T47D (cell line): ENCODE data around the gene FSD1L.

Source experiments
- DNase-seq, 2 experiments: peaks; one replicate each; pipeline versions ENCODE4 v3.0.0 to v3.0.0-alpha.2; 2011 to 2012; ENCODE audit warnings: low read depth in 1 of 2, low spot score in 1 of 2
- JUND ChIP-seq: IDR thresholded peaks from 2 replicates; pipeline ENCODE4 v1.6.1; 2012; ENCODE audit warnings: low read depth
- in situ Hi-C: cut with HindIII; loops from 2 replicates; pipeline ENCODE4 v1.10.0; 2016; ENCODE audit warnings: low sequenced_read_pairs, low pct_unique_long_range_greater_than_20kb

Gene FSD1L

DNA sequence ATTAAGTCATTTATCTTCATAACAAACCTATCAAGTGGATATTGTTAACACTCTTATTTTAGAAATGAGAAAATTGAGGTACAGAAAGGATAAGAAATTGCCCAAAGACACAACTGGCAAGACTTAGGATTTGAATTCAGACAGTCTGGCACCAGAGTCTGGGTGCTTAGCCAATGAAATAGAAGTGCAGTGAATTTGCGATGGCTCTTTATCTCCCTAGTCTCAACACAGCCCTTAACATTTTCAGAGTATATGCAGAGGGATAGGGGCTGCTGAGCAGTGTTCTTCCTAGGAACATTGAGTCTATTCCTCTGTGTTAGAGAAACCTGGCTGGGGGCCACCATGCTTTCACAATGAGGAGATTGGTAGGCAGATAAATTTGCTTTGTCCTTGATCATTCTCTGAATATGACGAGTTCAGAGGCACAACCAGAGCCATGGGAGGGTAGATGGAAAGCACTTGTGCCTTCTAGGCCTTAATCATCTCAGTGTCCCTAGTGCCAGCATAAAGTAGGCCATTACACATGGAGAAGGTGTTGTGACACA lies 6.1 kb upstream of the FSD1L start:
- TF ChIP-seq JUND: no peak
- DNase-seq: no peak
- in situ Hi-C loops: no loop called here

DNA sequence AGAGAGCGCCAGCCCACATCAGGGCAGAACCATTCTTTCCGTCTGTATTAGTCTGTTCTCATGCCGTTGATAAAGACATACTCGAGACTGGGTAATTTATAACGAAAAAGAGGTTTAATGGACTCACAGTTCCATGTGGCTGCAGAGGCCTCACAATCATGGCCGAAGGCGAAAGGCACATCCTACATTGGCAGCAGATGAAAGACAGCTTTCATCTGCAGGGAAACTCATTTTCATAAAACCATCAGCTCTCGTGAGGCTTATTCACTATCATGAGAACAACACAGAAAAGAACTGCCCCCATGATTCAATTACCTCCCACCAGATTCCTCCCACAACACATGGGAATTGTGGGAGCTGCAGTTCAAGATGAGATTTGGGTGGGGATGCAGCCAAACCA lies 4.7 kb upstream of the FSD1L start:
- in situ Hi-C loops: no loop called here
- TF ChIP-seq JUND: no peak
- DNase-seq: no peak

DNA sequence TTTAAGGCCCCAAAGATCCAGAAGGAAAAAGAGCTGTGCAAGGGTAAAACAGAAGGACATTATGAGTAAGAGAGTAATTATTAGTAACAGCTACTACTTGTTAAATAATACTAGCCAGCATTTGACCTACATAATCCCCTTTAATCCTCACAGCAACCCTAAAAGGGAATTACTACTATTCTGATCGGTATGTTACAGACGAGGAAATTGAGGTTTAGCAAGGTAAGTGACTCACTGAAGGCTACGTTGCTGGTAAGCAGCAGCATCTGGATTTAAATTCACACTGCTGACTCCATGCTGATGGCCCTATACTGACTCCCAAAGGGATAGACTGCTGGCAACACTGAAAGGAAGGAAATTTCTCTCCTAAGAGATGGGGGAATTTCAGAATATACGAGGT lies 3.7 kb upstream of the FSD1L start:
- no peak for TF ChIP-seq JUND
- no peak for DNase-seq
- in situ Hi-C loops: no loop called here

DNA sequence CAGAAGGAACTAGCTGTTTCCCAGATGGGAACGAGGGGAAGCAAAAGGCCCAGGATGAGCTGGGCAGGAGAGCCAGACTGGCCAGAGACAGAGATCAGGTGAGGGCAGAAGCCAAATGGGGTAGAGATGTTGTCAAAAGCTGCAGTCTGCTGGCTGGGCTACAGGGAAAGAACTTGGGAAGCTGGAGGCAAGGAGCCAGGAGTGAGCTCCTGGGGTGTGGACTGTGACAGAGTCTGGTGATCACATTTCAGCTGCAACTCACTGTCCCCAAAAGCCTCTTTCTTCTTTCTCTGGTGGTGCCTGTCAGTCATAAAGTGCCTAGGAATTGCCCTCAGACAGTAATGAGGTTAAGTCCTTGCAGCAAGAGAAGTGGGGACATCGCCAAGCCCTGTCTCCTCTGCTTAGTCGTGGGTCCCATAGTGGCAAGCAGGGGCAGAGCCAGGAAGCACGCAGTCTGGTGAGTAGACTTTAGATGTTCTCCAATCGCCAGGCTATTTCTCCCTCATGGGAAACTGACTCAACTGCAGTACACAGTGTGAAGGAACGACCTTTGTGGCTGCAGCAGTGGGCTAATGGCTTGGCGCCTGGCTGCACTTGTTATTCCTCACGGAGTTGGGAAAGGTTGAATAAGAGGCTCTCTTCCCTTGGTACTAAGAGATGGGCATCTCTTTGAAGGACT lies 2.5 kb upstream of the FSD1L start:
- in situ Hi-C loops: no loop called here
- DNase-seq: no peak
- no peak for TF ChIP-seq JUND

DNA sequence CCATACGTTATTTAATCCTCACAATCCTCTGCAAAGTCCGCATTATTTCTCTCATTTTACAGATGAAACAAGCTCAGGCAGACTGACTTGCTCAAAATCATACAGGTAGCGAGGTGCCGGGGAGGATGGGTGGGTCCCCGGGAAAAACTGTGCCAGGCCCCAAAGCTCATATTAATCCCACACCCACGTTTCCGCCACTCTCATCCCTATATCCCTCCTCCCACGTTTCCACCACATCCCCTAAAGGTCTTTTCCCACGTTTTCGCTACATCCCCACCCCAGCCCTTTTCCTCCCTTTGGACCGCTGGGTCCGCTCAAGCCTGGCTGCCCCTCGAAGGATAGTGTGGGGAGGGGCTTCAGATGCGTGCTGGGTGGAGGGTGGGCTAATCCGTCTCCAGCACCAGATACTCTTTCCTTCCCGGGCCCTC lies 434 bp upstream of the FSD1L start:
- in situ Hi-C loops: no loop called here
- no peak for TF ChIP-seq JUND
- no peak for DNase-seq

DNA sequence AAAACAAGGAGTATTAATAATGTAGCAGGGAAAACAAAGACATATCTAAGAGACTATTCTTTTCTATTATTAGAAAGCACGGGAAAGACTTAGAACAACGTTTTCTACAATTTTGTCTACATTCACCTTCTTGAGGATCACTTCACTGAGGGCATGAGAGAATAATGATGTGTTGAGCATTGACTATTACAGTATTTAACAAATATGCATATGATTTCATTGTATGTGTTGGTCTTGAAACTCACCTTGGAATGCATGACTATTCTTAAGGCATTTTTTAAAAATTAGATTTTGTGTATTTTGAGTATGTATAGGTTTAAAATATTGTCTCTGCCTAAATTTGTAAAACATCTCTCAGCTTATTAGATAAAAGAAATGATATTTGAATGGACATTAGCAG lies 1.2 kb downstream of the FSD1L start:
- DNase-seq: no peak
- no peak for TF ChIP-seq JUND
- in situ Hi-C loops: no loop called here

DNA sequence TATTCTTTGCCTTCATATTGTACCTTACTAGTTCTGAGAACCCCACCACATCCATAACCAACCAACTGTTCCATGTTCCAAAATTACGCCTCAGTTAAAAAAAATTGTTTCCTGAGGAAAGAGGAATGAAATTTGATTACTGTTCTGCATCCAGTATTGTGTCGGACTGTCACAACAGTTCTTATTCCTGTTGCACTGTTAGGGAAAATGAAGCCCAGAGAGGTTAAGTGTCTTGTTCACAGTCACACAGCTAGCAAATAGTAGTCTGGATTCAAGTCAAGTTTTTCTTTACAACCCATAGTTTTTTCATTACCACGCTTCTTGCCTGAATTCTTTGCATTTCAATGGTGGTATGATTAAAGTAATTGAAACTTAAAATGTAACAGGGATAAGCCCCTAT lies 4.4 kb downstream of the FSD1L start:
- no peak for TF ChIP-seq JUND
- no peak for DNase-seq
- in situ Hi-C loops: no loop called here

DNA sequence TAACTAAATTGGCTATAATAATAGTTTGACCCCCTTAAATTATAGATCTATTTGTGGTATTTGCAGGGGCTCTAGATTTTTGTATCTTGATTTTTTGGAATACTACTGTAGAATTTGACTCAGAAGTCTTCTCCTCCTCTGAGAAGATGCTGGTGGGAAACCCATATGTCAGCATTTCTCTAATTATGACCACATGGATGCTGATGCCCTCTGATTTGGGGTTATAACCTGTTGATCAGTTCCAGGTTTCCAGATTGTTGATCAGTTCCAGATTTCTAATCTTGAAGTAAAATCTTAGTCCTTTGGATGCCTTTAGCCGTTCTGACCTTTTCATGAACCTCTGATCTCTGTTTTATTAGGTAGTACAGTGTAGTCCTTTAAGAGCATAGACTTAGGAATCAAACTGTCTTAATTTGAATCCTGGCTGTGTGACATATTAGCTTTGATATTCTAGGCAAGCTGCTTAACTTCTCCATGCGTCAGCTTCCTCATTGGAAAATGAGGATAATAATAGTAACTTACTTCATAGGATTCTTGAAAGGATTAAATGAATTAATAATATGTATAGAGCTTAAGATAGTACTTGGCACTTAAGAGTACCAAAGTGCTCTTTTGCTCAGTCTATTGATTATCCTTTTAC lies 8.1 kb downstream of the FSD1L start:
- in situ Hi-C loops: no loop called here
- no peak for TF ChIP-seq JUND
- DNase-seq: no peak

DNA sequence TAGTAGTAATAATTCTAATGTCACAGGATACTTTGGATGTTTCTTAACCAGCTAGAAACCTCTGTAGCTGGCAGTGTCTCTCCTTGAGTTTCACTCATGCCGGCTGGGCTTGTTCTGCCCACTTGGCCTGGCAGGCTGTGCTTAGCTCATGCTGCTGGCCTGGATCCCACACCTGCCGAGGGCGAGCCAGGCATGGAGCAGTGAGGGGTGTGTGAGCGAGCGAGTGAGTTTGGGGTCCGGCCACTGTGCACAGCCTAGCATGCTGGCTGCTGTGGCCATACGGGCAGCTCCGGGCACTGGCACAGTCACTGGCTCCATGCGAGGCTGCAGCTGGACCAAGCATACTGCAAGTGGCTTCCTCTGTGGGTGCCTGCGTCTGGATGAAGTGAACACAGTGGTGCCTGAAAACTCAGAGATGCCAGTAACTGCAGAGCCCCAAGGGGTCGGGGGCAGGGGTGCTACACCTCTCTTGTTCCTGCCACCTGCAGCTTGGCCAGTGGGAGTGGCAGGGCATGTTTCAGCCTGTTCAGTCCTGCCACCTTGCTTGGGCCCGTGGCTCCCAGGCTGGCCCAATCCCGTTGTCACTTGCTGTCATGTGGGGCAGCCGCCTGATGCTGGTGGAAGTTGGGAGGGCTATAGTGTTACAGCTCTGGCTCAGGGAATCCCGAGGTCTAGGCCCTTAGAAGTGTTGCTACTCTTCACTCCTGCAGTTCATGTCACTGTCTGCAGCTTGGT lies 9.9 kb downstream of the FSD1L start:
- no peak for DNase-seq
- in situ Hi-C loops: no loop called here
- no peak for TF ChIP-seq JUND

DNA sequence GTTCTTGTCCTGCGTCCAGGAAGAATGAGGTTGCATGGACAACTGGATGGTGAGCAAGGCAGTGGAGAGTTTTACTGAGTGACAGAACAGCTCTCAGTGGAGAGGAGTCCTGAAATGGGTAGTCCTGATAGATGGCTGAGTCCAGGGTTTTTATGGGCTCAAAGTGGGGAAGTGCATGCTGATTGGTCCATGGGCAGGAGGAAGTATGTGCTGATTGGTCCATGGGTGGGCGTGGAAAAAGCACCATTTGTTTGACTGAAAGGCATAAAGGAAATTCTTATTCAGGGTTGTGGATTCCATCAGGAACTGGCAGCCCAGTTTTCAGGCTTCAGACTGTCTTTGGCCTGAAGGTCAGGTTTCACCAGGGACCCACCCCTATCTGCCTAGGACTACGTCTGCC lies 10.6 kb downstream of the FSD1L start:
- no peak for TF ChIP-seq JUND
- in situ Hi-C loops: no loop called here
- no peak for DNase-seq

DNA sequence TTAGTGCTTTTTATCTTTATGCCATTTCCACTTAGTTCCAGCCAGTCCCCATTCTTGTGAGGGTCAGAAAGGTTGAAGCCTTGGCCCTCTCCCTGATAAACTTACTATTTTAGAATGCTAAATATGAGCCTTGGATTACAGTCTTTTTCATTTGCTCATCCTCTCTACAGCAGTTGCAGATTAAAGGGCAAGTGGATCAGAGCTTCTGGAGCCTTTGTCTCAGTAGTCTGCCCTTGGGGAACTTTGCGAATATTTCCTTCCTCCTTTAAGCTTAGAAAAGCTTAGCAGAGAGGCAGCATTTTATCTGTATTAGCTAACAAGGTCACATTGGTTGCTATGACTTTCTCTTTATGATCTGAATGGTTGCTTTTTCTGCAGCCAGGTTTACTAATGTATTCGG lies 11.5 kb downstream of the FSD1L start:
- TF ChIP-seq JUND: no peak
- no peak for DNase-seq
- in situ Hi-C loops: no loop called here

DNA sequence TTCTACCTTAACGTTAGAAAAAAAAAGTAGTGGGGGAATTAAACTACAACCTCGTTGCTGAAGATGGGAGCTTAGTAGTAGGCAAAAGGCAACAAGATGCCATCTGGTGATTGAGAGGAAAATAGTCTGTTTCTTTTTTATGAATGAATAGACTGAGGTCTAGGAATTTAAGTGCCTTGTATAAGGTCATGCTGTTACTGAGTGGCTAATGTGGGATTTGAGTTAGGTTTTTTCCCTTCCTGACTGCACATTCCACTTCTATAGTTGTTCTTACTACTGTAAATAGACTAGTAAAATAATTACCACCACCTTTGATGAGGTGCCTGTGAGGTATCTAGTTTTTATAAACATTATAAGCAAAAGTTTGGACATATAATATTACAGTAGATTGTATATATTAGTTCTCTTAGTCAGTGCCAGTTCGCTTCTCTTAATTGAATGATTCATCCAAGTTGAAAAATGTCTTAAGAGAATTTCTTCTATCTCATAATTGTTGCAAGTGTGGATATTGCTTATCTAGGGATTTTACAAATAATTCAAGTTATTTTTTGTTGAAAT lies 19.1 kb downstream of the FSD1L start:
- in situ Hi-C loops: no loop called here
- no peak for TF ChIP-seq JUND
- DNase-seq: no peak

DNA sequence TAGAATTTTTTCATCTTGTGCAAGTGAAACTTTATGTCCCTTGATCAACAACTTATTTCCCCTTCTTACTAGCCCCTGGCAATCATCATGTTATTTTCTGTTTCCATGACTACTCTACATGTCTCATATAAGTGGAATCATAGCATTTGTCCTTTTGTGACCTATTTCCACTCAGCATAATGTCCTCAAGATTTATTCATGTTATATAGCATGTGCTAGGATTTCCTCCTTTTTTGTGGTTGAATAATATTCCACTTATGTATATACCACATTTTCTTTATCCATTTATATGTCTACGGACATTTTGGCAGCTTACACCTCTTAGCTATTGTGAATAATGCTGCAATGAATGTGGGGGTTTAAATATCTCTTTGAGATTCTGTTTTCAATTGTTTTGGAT lies 21.0 kb downstream of the FSD1L start:
- TF ChIP-seq JUND: no peak
- DNase-seq: no peak
- in situ Hi-C loops: no loop called here
